ENCODE results near the gene TUBGCP6.

- TF ChIP-seq CTCF (IDR thresholded peaks at IDR 0.05) = no peak
- TF ChIP-seq POLR2A (IDR thresholded peaks at IDR 0.05) = no peak
Measured at GRCh38 chr22:50269970-50270665, 25.3 kb upstream of the TUBGCP6 start, which contains the start of gene MAPK11.
